SK-N-SH (cell line): ENCODE data around the gene FNDC10. TPM values are rescaled to one million over a fixed set of nuclear protein-coding genes. Genes with fewer than 3 reads are reported as not detected.

Experiments
- CTCF ChIA-PET: fragments of 300-600, 350-600 bp; formaldehyde crosslinking; extraction: SDS; loops from one replicate; lab custom pipeline; 2021; lab: Yijun Ruan, JAX
- POLR2A ChIA-PET: fragments of 350-600 bp; sonication (Branson Sonifier 250); formaldehyde crosslinking; extraction: SDS; loops from one replicate; lab custom pipeline; 2020; ENCODE audit warnings: antibody characterized with exemption, inconsistent platforms; lab: Yijun Ruan, JAX
- DNase-seq: peaks from one replicate; pipeline ENCODE4 v3.0.0; 2012
- H2AFZ ChIP-seq: fragments of 200-600 bp; sonication (generic); 2 replicates; pipeline ENCODE4 v1.8.1; 2016; ENCODE audit warnings: antibody characterized with exemption, mild to moderate bottlenecking, low read depth
- H3F3A ChIP-seq: fragments of 200-600 bp; sonication (generic); replicated peaks from 2 replicates; pipeline ENCODE3; 2016; ENCODE audit warnings: antibody characterized with exemption, mild to moderate bottlenecking; ENCODE audit not compliant: insufficient read depth
- H3K27ac ChIP-seq, 2 experiments: fragments of 200-500 bp in 1 of 2; fragments of 200-600 bp in 1 of 2; sonication (Bioruptor generic) in 1 of 2; sonication (generic), shearing (Covaris generic) in 1 of 2; 2 replicates each; pipeline versions ENCODE4 v1.5.1 to v1.6.1; 2014 to 2016; ENCODE audit warnings: low read depth in 2 of 2, inconsistent platforms in 1 of 2, low read length in 1 of 2, mild to moderate bottlenecking in 1 of 2, mixed read lengths in 1 of 2
- H3K27me3 ChIP-seq: fragments of 200-600 bp; sonication (generic), shearing (Covaris generic); 2 replicates; pipeline ENCODE4 v1.6.1; 2016; ENCODE audit warnings: mixed run types; ENCODE audit not compliant: insufficient read depth
- H3K36me3 ChIP-seq, 2 experiments: fragments of 200-500 bp in 1 of 2; fragments of 200-600 bp in 1 of 2; sonication (Bioruptor generic) in 1 of 2; sonication (generic) in 1 of 2; replicated peaks in 1 of 2; 2 replicates each; pipeline versions ENCODE3 to v1.5.1; 2014 to 2016; ENCODE audit warnings: low read length in 1 of 2, mild to moderate bottlenecking in 1 of 2; ENCODE audit not compliant: insufficient read depth in 2 of 2, control insufficient read depth in 1 of 2
- H3K4me1 ChIP-seq, 2 experiments: fragments of 200-500 bp in 1 of 2; fragments of 200-600 bp in 1 of 2; sonication (Bioruptor generic) in 1 of 2; sonication (generic), shearing (Covaris generic) in 1 of 2; 2 replicates each; pipeline versions ENCODE4 v1.5.1 to v1.6.1; 2014 to 2016; ENCODE audit warnings: low read depth in 1 of 2, low read length in 1 of 2, mixed run types in 1 of 2; ENCODE audit not compliant: insufficient read depth in 2 of 2, control insufficient read depth in 1 of 2
- H3K4me2 ChIP-seq: fragments of 200-600 bp; sonication (generic), shearing (Covaris generic); 2 replicates; pipeline ENCODE4 v1.6.1; 2017; ENCODE audit warnings: mixed run types
- H3K4me3 ChIP-seq, 2 experiments: fragments of 200-500 bp in 1 of 2; fragments of 200-600 bp in 1 of 2; sonication (Bioruptor generic) in 1 of 2; sonication (generic), shearing (Covaris generic) in 1 of 2; 2 replicates each; pipeline versions ENCODE4 v1.5.1 to v1.8.1; 2014 to 2016; ENCODE audit warnings: low read depth in 2 of 2, inconsistent platforms in 1 of 2, low read length in 1 of 2, mild to moderate bottlenecking in 1 of 2, mixed read lengths in 1 of 2, moderate library complexity in 1 of 2
- H3K79me2 ChIP-seq: fragments of 200-600 bp; sonication (generic); 2 replicates; pipeline ENCODE4 v1.8.1; 2017; ENCODE audit warnings: mild to moderate bottlenecking; ENCODE audit not compliant: insufficient read depth
- H3K9ac ChIP-seq: fragments of 200-600 bp; sonication (generic); 2 replicates; pipeline ENCODE4 v1.6.1; 2017; ENCODE audit warnings: mixed run types
- H3K9me2 ChIP-seq: fragments of 200-600 bp; sonication (generic); 2 replicates; pipeline ENCODE4 v1.6.1; 2017; ENCODE audit warnings: mixed run types
- H3K9me3 ChIP-seq: fragments of 200-600 bp; sonication (generic); 2 replicates; pipeline ENCODE4 v1.6.1; 2017; ENCODE audit warnings: mixed run types, mild to moderate bottlenecking, moderate library complexity
- H4K20me1 ChIP-seq: fragments of 200-600 bp; sonication (generic); 2 replicates; pipeline ENCODE4 v1.6.1; 2017; ENCODE audit warnings: mild to moderate bottlenecking, mixed run types; ENCODE audit not compliant: insufficient read depth
- ELF1 ChIP-seq: IDR thresholded peaks from 2 replicates; pipeline ENCODE4 v1.4.0; 2012
- EZH2phosphoT487 ChIP-seq: fragments of 200-600 bp; sonication (generic); IDR thresholded peaks from 2 replicates; pipeline ENCODE4 v1.6.1; 2017; ENCODE audit warnings: low read depth, mixed run types, mild to moderate bottlenecking, antibody characterized with exemption, moderate library complexity, borderline replicate concordance
- FOSL2 ChIP-seq: IDR thresholded peaks from 2 replicates; pipeline ENCODE4 v1.4.0; 2012; ENCODE audit warnings: low read depth, mild to moderate bottlenecking, moderate library complexity, borderline replicate concordance
- FOXJ3 ChIP-seq: sonication (generic); formaldehyde crosslinking; IDR thresholded peaks from 2 replicates; pipeline ENCODE4 v1.5.1; 2020; ENCODE audit warnings: mild to moderate bottlenecking, missing genetic modification reagents
- FOXM1 ChIP-seq: IDR thresholded peaks from 2 replicates; pipeline ENCODE4 v1.4.0; 2012; ENCODE audit warnings: low read depth, mild to moderate bottlenecking
- GATA2 ChIP-seq: sonication (generic); formaldehyde crosslinking; IDR thresholded peaks from 2 replicates; pipeline ENCODE4 v1.5.0; 2020; ENCODE audit warnings: mild to moderate bottlenecking, missing genetic modification reagents
- JUND ChIP-seq: IDR thresholded peaks from 2 replicates; pipeline ENCODE4 v1.4.0; 2012
- MEF2A ChIP-seq: IDR thresholded peaks from 2 replicates; pipeline ENCODE4 v1.4.0; 2012; ENCODE audit warnings: low read depth, borderline replicate concordance
- MXI1 ChIP-seq: IDR thresholded peaks from 2 replicates; pipeline ENCODE4 v1.6.1; 2012; ENCODE audit warnings: mild to moderate bottlenecking, low read depth, low read length, improper control_type of control experiment
- POLR2AphosphoS5 ChIP-seq: IDR thresholded peaks from 2 replicates; pipeline ENCODE4 v1.6.1; 2012; ENCODE audit warnings: low read depth, low read length
- RCOR1 ChIP-seq: fragments of 150-350 bp; IDR thresholded peaks from 2 replicates; pipeline ENCODE4 v1.6.1; 2017; ENCODE audit warnings: antibody characterized with exemption, low read length
- RXRA ChIP-seq: IDR thresholded peaks from 2 replicates; pipeline ENCODE4 v1.4.0; 2012; ENCODE audit warnings: low read depth, mild to moderate bottlenecking, borderline replicate concordance
- SIN3A ChIP-seq: IDR thresholded peaks from 2 replicates; pipeline ENCODE4 v1.6.1; 2012; ENCODE audit warnings: low read depth, mild to moderate bottlenecking, low read length, moderate library complexity, borderline replicate concordance
- TAF1 ChIP-seq: IDR thresholded peaks from 2 replicates; pipeline ENCODE4 v1.6.1; 2012; ENCODE audit warnings: low read depth, mild to moderate bottlenecking, low read length, moderate library complexity, borderline replicate concordance
- USF1 ChIP-seq: IDR thresholded peaks from 2 replicates; pipeline ENCODE4 v1.4.0; 2012; ENCODE audit warnings: low read depth, borderline replicate concordance
- YY1 ChIP-seq: IDR thresholded peaks from 2 replicates; pipeline ENCODE4 v1.4.0; 2012; ENCODE audit warnings: low read depth, mild to moderate bottlenecking
- WGBS: methylation state at CpG from one replicate; pipeline ENCODE4 v1.1.6; 2017; ENCODE audit warnings: low lambda C conversion rate; 5-methylcytosine and 5-hydroxymethylcytosine counted together
- polyA plus RNA-seq, 3 experiments: library from polyadenylated mRNA; depleted of rRNA; stranded (reverse); fragments of >200 nt; gene quantifications; 2 replicates each; pipeline ENCODE4 v1.2.3, GENCODE V29; 2012
- TF ChIP-seq, protein P1 (sequence below): IDR thresholded peaks from 2 replicates; pipeline ENCODE4 v1.6.1; 2012; ENCODE audit warnings: mild to moderate bottlenecking, low read depth, low read length, moderate library complexity
- TF ChIP-seq, protein P2 (sequence below): fragments of 150-350 bp; IDR thresholded peaks from 2 replicates; pipeline ENCODE4 v1.6.1; 2017; ENCODE audit warnings: antibody characterized with exemption, low read length, low read depth, borderline replicate concordance
- TF ChIP-seq, protein P3 (sequence below): fragments of 200-600 bp; sonication (generic); IDR thresholded peaks from 2 replicates; pipeline ENCODE4 v1.6.1; 2017; ENCODE audit warnings: antibody characterized with exemption, mild to moderate bottlenecking, moderate library complexity

Gene FNDC10
- polyA plus RNA-seq, 1 of the 3 experiments (the other 2 are of a cell fraction) = 6.7 TPM

DNA sequence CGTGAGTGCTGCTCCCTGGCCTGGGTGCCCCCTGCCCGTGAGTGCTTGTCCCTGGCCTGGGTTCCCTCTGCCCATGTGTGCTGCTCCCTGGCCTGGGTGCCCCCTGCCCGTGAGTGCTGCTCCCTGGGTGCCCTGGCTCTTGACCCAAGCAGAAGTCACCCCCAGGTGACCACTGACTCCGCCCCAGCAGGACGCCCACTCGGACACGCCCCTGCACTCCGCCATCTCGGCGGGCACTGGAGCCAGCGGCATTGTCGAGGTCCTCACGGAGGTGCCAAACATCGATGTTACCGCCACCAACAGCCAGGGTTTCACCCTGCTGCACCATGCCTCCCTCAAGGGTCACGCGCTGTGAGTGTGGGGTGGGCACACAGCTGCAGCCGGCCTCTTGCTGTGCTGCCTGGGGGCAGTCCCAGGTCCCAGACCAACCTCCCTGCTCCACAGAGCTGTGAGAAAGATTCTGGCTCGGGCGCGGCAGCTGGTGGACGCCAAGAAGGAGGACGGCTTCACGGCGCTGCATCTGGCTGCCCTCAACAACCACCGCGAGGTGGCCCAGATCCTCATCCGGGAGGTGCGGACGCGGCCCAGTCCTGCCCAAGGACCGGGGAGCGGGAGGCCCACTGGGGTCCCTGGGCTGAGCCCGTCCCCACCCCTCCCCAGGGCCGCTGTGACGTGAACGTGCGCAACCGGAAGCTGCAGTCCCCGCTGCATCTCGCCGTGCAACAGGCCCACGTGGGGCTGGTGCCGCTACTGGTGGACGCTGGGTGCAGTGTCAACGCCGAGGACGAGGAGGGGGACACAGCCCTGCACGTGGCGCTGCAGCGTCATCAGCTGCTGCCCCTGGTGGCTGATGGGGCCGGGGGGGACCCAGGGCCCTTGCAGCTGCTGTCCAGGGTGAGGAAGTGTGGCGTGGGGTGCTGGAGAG, 28.2 kb upstream of the FNDC10 start:
- H4K20me1 ChIP-seq = no peaks in the 10 kb centered on the region
- H3K9me2 ChIP-seq = no peaks in the 10 kb centered on the region
- POLR2A ChIA-PET = no interaction called here
- peaks cover 0 to 5% of the 10 kb centered on the region in 2 experiments for H3K36me3 ChIP-seq
- no peak overlapping the region for H3K9ac ChIP-seq
- TF ChIP-seq, protein P1, sequence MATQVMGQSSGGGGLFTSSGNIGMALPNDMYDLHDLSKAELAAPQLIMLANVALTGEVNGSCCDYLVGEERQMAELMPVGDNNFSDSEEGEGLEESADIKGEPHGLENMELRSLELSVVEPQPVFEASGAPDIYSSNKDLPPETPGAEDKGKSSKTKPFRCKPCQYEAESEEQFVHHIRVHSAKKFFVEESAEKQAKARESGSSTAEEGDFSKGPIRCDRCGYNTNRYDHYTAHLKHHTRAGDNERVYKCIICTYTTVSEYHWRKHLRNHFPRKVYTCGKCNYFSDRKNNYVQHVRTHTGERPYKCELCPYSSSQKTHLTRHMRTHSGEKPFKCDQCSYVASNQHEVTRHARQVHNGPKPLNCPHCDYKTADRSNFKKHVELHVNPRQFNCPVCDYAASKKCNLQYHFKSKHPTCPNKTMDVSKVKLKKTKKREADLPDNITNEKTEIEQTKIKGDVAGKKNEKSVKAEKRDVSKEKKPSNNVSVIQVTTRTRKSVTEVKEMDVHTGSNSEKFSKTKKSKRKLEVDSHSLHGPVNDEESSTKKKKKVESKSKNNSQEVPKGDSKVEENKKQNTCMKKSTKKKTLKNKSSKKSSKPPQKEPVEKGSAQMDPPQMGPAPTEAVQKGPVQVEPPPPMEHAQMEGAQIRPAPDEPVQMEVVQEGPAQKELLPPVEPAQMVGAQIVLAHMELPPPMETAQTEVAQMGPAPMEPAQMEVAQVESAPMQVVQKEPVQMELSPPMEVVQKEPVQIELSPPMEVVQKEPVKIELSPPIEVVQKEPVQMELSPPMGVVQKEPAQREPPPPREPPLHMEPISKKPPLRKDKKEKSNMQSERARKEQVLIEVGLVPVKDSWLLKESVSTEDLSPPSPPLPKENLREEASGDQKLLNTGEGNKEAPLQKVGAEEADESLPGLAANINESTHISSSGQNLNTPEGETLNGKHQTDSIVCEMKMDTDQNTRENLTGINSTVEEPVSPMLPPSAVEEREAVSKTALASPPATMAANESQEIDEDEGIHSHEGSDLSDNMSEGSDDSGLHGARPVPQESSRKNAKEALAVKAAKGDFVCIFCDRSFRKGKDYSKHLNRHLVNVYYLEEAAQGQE = no peak
- TF ChIP-seq, protein P2, sequence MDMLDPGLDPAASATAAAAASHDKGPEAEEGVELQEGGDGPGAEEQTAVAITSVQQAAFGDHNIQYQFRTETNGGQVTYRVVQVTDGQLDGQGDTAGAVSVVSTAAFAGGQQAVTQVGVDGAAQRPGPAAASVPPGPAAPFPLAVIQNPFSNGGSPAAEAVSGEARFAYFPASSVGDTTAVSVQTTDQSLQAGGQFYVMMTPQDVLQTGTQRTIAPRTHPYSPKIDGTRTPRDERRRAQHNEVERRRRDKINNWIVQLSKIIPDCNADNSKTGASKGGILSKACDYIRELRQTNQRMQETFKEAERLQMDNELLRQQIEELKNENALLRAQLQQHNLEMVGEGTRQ = no peak
- TF ChIP-seq JUND = no peak
- no peak for TF ChIP-seq MEF2A
- TF ChIP-seq POLR2AphosphoS5 = no peak
- TF ChIP-seq RCOR1 = no peak
- TF ChIP-seq, protein P3, sequence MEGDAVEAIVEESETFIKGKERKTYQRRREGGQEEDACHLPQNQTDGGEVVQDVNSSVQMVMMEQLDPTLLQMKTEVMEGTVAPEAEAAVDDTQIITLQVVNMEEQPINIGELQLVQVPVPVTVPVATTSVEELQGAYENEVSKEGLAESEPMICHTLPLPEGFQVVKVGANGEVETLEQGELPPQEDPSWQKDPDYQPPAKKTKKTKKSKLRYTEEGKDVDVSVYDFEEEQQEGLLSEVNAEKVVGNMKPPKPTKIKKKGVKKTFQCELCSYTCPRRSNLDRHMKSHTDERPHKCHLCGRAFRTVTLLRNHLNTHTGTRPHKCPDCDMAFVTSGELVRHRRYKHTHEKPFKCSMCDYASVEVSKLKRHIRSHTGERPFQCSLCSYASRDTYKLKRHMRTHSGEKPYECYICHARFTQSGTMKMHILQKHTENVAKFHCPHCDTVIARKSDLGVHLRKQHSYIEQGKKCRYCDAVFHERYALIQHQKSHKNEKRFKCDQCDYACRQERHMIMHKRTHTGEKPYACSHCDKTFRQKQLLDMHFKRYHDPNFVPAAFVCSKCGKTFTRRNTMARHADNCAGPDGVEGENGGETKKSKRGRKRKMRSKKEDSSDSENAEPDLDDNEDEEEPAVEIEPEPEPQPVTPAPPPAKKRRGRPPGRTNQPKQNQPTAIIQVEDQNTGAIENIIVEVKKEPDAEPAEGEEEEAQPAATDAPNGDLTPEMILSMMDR = no peak
- TF ChIP-seq FOXJ3 = no peak
- TF ChIP-seq EZH2phosphoT487 = no peak
- TF ChIP-seq RXRA = no peak
- TF ChIP-seq FOXM1 = no peak
- TF ChIP-seq MXI1 = no peak
- no peak for TF ChIP-seq SIN3A
- no peak for TF ChIP-seq GATA2 (CRISPR knock-in tag)
- TF ChIP-seq USF1 = no peak
- TF ChIP-seq ELF1 = no peak
- TF ChIP-seq TAF1 = no peak
- TF ChIP-seq FOSL2 = no peak
- no peak for TF ChIP-seq YY1
- TF ChIP-seq, all 33 proteins: peak for 0
- Histone ChIP-seq H3K79me2 (no peaks in the 10 kb centered on the region), H3K9me3 (no peaks in the 10 kb centered on the region), H3F3A (no peaks in the 10 kb centered on the region), H3K4me2 (no peak overlapping the region), H3K27ac (no peak overlapping the region), H3K4me3 (no peak overlapping the region), H3K27me3 (no peaks in the 10 kb centered on the region), H2AFZ (no peak overlapping the region), H3K4me1 (no peaks in the 10 kb centered on the region; a peak in 1 of 4 replicates)
- 93% methylated on average over 18 of the region's 53 CpGs for WGBS
- CTCF ChIA-PET = no interaction called here
- no peak for DNase-seq
